Measurements from ENCODE around the gene CREB3L2.

The CREB3L2 gene

GRCh38 chr7:137993395-137993743 is 8.5 kb downstream of the CREB3L2 start:
- CTCF ChIA-PET, result no interaction called here
- POLR2A ChIA-PET, result no interaction called here

GRCh38 chr7:137992550-137993394 is 9.1 kb downstream of the CREB3L2 start:
- TF ChIP-seq LEF1 (IDR thresholded peaks at IDR 0.05; ENCODE audit: borderline replicate concordance) (no peak), HDGF (IDR thresholded peaks at IDR 0.05; ENCODE audit: borderline replicate concordance) (no peak), SP1 (IDR thresholded peaks at IDR 0.05) (no peak), NFRKB (IDR thresholded peaks at IDR 0.05) (no peak), BHLHE40 (IDR thresholded peaks at IDR 0.05; ENCODE audit: borderline replicate concordance) (no peak), SUZ12 (IDR thresholded peaks at IDR 0.05) (no peak), ZNF384 (IDR thresholded peaks at IDR 0.05) (no peak), TARDBP (IDR thresholded peaks at IDR 0.05) (no peak), FOXA1 (IDR thresholded peaks at IDR 0.05) (no peak), CTBP1 (IDR thresholded peaks at IDR 0.05; ENCODE audit: borderline replicate concordance) (no peak), ELF4 (IDR thresholded peaks at IDR 0.05) (no peak), L3MBTL2 (conservative IDR thresholded peaks at IDR 0.05) (no peak), FOXK2 (IDR thresholded peaks at IDR 0.05) (no peak), ARNT (IDR thresholded peaks at IDR 0.05) (no peak), PKNOX1 (IDR thresholded peaks at IDR 0.05) (no peak), FOXM1 (IDR thresholded peaks at IDR 0.05; ENCODE audit: borderline replicate concordance) (no peak)
- DNase-seq (ENCODE audit: extremely low spot score), result no peak
- ChIA-PET POLR2A (no interaction called here), CTCF (interaction anchor here (0.6 to 0.8 kb wide), 2 partner anchors 9 to 642 kb away, joined by 3 to 4 read pairs; partner anchors contain the start of gene CREB3L2)

More at GRCh38 chr7:137993395-137993743, 8.5 kb downstream of the CREB3L2 start:
- TF ChIP-seq FOXA1 (IDR thresholded peaks at IDR 0.05) (no peak), L3MBTL2 (conservative IDR thresholded peaks at IDR 0.05) (no peak), NFRKB (IDR thresholded peaks at IDR 0.05) (no peak), CTBP1 (IDR thresholded peaks at IDR 0.05; ENCODE audit: borderline replicate concordance) (no peak), SP1 (IDR thresholded peaks at IDR 0.05) (no peak), TARDBP (IDR thresholded peaks at IDR 0.05) (no peak), PKNOX1 (IDR thresholded peaks at IDR 0.05) (no peak), ZNF384 (IDR thresholded peaks at IDR 0.05) (no peak), HDGF (IDR thresholded peaks at IDR 0.05; ENCODE audit: borderline replicate concordance) (no peak), ARNT (IDR thresholded peaks at IDR 0.05) (no peak), LEF1 (IDR thresholded peaks at IDR 0.05; ENCODE audit: borderline replicate concordance) (no peak), BHLHE40 (IDR thresholded peaks at IDR 0.05; ENCODE audit: borderline replicate concordance) (no peak)
- DNase-seq (ENCODE audit: extremely low spot score), result no peak

- ChIA-PET CTCF (interaction anchor here (0.6 to 0.8 kb wide), 2 partner anchors 10 to 642 kb away, joined by 3 to 4 read pairs; partner anchors contain the start of gene CREB3L2), POLR2A (interaction anchor here (0.9 to 1.0 kb wide), 2 partner anchors 9 to 76 kb away, joined by 3 read pairs; no protein-coding TSS in a partner anchor)
- no peak for DNase-seq (ENCODE audit: extremely low spot score)
- no peak for TF ChIP-seq ARNT (IDR thresholded peaks at IDR 0.05)
- TF ChIP-seq PKNOX1 (IDR thresholded peaks at IDR 0.05), result no peak
- no peak for TF ChIP-seq SP1 (IDR thresholded peaks at IDR 0.05)
- TF ChIP-seq FOXM1 (IDR thresholded peaks at IDR 0.05; ENCODE audit: borderline replicate concordance), result no peak
- TF ChIP-seq HDGF (IDR thresholded peaks at IDR 0.05; ENCODE audit: borderline replicate concordance), result no peak
- no peak for TF ChIP-seq BHLHE40 (IDR thresholded peaks at IDR 0.05; ENCODE audit: borderline replicate concordance)
- no peak for TF ChIP-seq NFRKB (IDR thresholded peaks at IDR 0.05)
- no peak for TF ChIP-seq FOXA1 (IDR thresholded peaks at IDR 0.05)
- TF ChIP-seq ZNF384 (IDR thresholded peaks at IDR 0.05), result no peak
- TF ChIP-seq ELF4 (IDR thresholded peaks at IDR 0.05), result no peak
- no peak for TF ChIP-seq CTBP1 (IDR thresholded peaks at IDR 0.05; ENCODE audit: borderline replicate concordance)
- TF ChIP-seq TARDBP (IDR thresholded peaks at IDR 0.05), result no peak
- no peak for TF ChIP-seq LEF1 (IDR thresholded peaks at IDR 0.05; ENCODE audit: borderline replicate concordance)
- no peak for TF ChIP-seq FOXK2 (IDR thresholded peaks at IDR 0.05)
- no peak for TF ChIP-seq SUZ12 (IDR thresholded peaks at IDR 0.05)
- TF ChIP-seq L3MBTL2 (conservative IDR thresholded peaks at IDR 0.05), result no peak
Observed at GRCh38 chr7:137992104-137992549, 9.8 kb downstream of the CREB3L2 start.

- CTCF ChIA-PET, result interaction anchor here (0.7 kb wide), 1 partner anchor 23 kb away, joined by 3 read pairs; no protein-coding TSS in a partner anchor
- no peak for DNase-seq (ENCODE audit: extremely low spot score)
- TF ChIP-seq ZNF384 (IDR thresholded peaks at IDR 0.05), result no peak
- TF ChIP-seq HDGF (IDR thresholded peaks at IDR 0.05; ENCODE audit: borderline replicate concordance), result no peak
- TF ChIP-seq CTBP1 (IDR thresholded peaks at IDR 0.05; ENCODE audit: borderline replicate concordance), result no peak
- TF ChIP-seq FOXM1 (IDR thresholded peaks at IDR 0.05; ENCODE audit: borderline replicate concordance), result no peak
- TF ChIP-seq FOXA1 (IDR thresholded peaks at IDR 0.05), result no peak
- TF ChIP-seq ARNT (IDR thresholded peaks at IDR 0.05), result no peak
- TF ChIP-seq PKNOX1 (IDR thresholded peaks at IDR 0.05), result no peak
- TF ChIP-seq L3MBTL2 (conservative IDR thresholded peaks at IDR 0.05), result no peak
- no peak for TF ChIP-seq TARDBP (IDR thresholded peaks at IDR 0.05)
- POLR2A ChIA-PET, result no interaction called here
Observed at GRCh38 chr7:137990251-137990941, 11.5 kb downstream of the CREB3L2 start.

Data from HEK293T (cell line).